Measurements from ENCODE around the gene CLEC5A.
"Not testable (repeated sequence)": the region's sequence is repeated elsewhere in the genome, so short reads cannot be mapped to it uniquely, and the experiment has no call there.

CLEC5A gene

DNA sequence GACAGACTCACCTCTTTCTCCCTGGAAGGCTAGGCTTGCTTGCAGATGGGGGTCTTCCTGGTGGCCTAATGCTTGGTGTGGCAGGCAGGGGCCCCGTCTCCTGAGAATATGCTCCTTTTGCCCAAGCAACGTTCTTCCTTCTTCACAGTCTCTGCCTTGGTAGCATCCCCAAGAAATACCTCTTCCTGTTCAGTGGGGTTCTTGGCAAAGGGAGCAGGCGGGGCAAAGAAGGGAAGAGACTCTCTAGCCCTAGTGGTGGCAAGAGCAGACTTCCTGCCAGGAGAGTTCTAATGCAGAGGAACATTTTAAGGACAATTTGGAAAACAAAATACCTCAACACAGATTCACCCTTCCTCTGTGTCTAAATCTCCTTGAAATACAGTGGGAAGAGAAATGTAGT lies at the start of gene CLEC5A:
Gene CLEC5A, minus strand, starts transcription at position 179 of the 400 bp plus-strand sequence. CDS start 682 bp downstream, outside the sequence.
- in situ Hi-C loops (cut with HindIII; ENCODE audit: low pct_unique_long_range_greater_than_20kb, low sequenced_read_pairs) = no loop called here
- no peak for TF ChIP-seq JUND (IDR thresholded peaks at IDR 0.05; ENCODE audit: low read depth)
- no peak for DNase-seq (ENCODE audit: low read depth in 1 of 2, low spot score in 1 of 2)

DNA sequence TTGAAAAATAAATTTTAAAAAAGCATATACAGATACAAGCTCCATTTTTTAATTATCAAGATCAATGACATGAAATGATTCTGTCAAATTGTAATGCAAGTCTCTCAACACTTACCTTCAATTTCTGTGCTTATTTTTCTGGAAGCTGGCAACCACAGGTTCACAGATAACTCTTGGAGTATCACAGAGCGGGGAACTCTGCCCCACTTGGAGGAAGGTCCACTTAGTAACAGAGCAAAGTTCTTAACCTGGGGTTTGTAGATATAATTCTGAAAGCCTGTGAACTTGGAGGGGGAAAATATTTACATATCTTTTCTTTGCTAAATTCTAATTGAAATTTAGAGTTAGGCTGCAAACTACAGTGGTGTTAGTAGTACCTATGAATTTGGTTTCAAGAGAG lies 46.6 kb upstream of the CLEC5A start:
- TF ChIP-seq JUND (IDR thresholded peaks at IDR 0.05; ENCODE audit: low read depth) = no peak
- no peak for DNase-seq (ENCODE audit: low read depth in 1 of 2, low spot score in 1 of 2)
- in situ Hi-C loops (cut with HindIII; ENCODE audit: low pct_unique_long_range_greater_than_20kb, low sequenced_read_pairs) = no loop called here

DNA sequence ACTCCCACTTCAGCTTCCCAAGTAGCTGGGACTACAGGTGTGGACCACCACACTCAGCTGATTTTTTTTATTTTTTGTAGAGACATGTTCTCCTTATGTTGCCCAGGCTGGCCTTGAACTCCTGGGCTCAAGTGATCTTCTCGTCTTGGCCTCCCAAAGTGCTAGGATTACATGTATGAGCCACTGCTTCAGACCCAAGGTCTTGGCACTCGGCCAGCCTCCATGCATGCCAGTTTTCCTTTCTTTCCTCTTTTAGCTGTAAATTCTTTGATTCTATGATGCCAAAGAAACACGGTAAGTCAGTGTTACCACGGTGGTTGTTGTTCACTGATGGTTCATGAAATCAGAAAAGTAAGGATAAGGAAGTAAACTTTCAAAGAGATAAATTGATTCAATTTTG lies 45.9 kb upstream of the CLEC5A start:
- DNase-seq (ENCODE audit: low read depth in 1 of 2, low spot score in 1 of 2) = no peak
- TF ChIP-seq JUND (IDR thresholded peaks at IDR 0.05; ENCODE audit: low read depth) = no peak
- in situ Hi-C loops (cut with HindIII; ENCODE audit: low pct_unique_long_range_greater_than_20kb, low sequenced_read_pairs) = no loop called here

DNA sequence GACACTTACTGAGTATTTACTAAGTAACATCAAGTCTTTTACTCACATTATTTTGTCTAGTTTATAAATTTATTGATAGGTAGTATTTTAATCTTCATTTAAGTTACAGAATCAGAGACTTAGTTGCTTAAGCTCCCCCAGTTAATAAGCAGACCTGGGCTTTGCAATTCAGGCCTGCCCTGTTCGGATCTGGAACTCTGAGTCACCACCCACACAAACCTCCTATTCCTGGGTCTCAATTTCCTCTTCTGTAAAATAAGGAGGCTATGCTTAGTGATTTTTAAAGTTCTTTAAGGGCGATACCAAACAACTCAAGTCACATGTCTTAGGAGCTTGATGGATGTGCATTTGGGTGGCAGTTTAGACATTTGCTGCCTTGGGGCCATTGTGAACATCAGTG lies 45.4 kb upstream of the CLEC5A start:
- DNase-seq (ENCODE audit: low read depth in 1 of 2, low spot score in 1 of 2) = no peak
- in situ Hi-C loops (cut with HindIII; ENCODE audit: low pct_unique_long_range_greater_than_20kb, low sequenced_read_pairs) = no loop called here
- TF ChIP-seq JUND (IDR thresholded peaks at IDR 0.05; ENCODE audit: low read depth) = no peak

DNA sequence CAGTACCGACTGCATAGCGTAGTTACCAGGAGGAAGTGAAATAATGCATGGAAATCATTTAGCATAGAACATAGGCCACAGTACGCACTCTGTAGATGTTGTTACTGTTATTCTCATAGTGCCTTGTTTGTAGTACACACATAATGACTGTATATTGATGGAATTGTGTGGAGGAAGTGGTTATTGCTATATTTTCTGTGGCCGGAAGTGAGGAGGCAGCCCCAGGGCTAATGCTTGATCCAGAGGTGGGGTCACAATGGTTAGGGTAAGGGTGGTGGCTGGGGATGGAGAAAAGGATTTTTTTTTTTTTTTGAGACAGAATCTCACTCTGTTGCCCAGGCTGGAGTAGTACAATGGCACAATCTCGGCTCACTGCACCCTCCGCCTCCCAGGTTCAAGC lies 44.4 kb upstream of the CLEC5A start:
- in situ Hi-C loops (cut with HindIII; ENCODE audit: low pct_unique_long_range_greater_than_20kb, low sequenced_read_pairs) = no loop called here
- no peak for DNase-seq (ENCODE audit: low read depth in 1 of 2, low spot score in 1 of 2)
- TF ChIP-seq JUND (IDR thresholded peaks at IDR 0.05; ENCODE audit: low read depth) = no peak

DNA sequence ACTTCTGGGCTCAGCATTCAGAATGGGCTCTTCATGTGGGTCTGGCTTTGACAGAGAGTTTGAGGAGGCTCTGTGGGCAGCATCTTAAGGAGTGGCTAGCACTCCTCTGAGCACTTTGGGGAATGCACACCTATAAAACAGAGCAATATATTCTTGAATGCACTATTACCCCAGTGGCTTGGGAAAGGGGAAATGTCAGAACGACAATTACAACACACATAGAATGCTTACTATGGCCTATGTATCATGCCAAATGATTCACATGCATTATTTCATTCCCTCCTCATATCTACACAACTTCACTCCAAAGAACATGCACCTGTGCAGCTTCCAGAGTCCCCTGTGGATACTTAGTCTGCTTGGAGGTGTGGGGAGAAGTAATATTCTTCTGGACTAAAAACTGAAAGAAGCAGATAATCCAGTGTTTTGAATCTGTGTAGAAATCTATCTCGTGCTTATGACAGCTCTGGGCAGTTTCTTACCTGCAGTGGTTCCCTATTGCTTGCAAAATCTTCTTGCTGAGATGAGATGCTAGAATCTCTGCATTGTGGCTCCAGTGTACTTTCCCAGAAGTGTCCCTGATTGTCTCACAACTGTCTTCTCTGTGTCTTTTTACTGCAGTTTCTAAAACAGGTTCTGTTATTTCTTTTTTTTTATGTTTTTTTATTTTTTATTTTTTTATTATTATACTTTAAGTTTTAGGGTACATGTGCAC lies 43.4 kb upstream of the CLEC5A start:
- in situ Hi-C loops (cut with HindIII; ENCODE audit: low pct_unique_long_range_greater_than_20kb, low sequenced_read_pairs) = no loop called here
- no peak for DNase-seq (ENCODE audit: low read depth in 1 of 2, low spot score in 1 of 2)
- TF ChIP-seq JUND (IDR thresholded peaks at IDR 0.05; ENCODE audit: low read depth) = no peak

DNA sequence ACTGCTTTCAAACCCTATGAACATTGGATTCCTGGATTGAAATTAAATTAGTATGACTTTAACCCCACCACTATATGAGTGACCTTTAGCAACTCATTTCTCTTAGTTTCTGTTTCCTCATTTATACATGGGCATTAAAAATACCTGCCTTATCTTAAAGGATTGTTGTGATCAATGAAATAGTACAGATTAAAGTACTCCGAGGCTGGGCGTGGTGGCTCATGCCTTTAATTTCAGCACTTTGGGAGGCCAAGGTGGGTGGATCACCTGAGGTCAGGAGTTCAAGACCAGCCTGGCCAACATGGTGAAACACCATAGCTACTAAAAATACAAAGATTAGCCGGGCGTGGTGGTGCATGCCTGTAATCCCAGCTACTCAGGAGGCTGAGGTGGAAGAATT lies 41.0 kb upstream of the CLEC5A start:
- in situ Hi-C loops (cut with HindIII; ENCODE audit: low pct_unique_long_range_greater_than_20kb, low sequenced_read_pairs); DNase-seq (ENCODE audit: low read depth in 1 of 2, low spot score in 1 of 2): not testable (repeated sequence)

DNA sequence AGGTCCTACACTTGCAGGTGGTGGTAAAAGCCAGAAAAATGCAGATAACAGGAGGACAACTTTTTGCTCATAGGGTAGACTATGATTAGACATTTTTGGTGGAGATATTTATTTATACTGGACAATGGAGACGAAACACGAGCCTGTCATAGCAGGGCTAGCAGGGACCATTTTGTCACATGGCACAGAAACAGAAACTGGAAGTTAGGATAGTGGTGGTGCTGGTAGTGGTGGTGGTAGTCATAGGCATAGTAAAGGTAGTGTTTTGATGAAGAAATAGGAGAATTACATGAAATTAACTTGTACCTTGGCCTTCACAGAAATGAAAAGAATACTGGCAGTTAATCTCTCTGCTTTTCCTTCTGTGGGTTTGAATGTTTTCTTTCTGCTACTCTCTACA lies 40.1 kb upstream of the CLEC5A start:
- in situ Hi-C loops (cut with HindIII; ENCODE audit: low pct_unique_long_range_greater_than_20kb, low sequenced_read_pairs) = no loop called here
- TF ChIP-seq JUND (IDR thresholded peaks at IDR 0.05; ENCODE audit: low read depth) = no peak
- DNase-seq (ENCODE audit: low read depth in 1 of 2, low spot score in 1 of 2) = no peak

DNA sequence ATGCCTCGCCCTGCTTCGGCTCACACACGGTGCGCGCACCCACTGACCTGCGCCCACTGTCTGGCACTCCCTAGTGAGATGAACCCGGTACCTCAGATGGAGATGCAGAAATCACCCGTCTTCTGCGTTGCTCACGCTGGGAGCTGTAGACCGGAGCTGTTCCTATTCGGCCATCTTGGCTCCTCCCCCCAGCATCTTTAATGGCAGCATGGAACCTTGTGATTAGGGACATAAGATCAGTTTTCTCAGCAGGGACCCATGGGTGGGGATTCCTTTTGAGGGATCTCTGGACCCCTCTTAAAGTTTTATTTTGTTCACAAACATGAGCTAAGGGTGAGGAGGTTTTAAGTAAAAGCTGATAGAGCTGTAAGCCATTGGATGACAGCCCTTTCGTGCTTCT lies 39.2 kb upstream of the CLEC5A start:
- in situ Hi-C loops (cut with HindIII; ENCODE audit: low pct_unique_long_range_greater_than_20kb, low sequenced_read_pairs) = not testable (repeated sequence)
- DNase-seq (ENCODE audit: low read depth in 1 of 2, low spot score in 1 of 2) = peak in 1 of 2 experiments; percentile 7

DNA sequence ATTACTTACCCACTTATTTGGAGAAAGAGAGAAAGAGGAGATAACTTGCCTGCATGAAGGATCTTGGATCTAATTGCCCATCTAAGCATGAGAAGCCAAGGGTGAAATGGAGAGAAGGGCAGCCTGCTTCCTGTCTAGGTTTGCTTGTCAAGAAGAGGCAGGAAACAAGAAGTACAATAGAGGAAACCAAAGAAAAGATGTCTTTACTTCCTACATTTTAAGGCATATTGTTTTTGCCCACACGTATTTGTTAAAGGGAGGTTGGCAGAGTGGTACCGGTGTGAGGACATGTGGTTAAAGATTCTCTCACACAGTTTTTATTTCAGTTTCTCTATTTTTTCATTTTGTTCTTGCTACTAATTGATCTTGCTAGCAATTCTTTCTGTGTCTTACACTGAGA lies 32.8 kb upstream of the CLEC5A start:
- no peak for DNase-seq (ENCODE audit: low read depth in 1 of 2, low spot score in 1 of 2)
- TF ChIP-seq JUND (IDR thresholded peaks at IDR 0.05; ENCODE audit: low read depth) = no peak
- in situ Hi-C loops (cut with HindIII; ENCODE audit: low pct_unique_long_range_greater_than_20kb, low sequenced_read_pairs) = no loop called here

DNA sequence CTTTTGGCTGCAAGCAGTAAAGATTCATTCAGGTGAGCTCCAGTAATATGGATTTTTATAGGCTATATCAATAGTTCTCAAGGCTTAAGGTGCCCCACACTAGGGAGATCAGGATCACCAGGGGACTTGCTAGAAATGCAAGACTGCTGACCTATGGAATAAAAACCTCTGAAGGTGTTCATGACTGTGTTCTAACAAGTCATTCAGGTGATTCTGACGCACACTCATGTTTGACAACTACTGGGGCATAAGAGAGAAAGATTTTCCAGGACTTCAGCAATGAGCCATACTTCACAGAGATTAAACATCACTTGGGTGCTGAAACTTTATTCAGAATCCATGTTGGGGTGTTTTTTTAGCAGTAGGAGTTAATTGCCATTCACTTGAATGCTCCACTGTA lies 31.6 kb upstream of the CLEC5A start:
- no peak for TF ChIP-seq JUND (IDR thresholded peaks at IDR 0.05; ENCODE audit: low read depth)
- in situ Hi-C loops (cut with HindIII; ENCODE audit: low pct_unique_long_range_greater_than_20kb, low sequenced_read_pairs) = no loop called here
- DNase-seq (ENCODE audit: low read depth in 1 of 2, low spot score in 1 of 2) = no peak

DNA sequence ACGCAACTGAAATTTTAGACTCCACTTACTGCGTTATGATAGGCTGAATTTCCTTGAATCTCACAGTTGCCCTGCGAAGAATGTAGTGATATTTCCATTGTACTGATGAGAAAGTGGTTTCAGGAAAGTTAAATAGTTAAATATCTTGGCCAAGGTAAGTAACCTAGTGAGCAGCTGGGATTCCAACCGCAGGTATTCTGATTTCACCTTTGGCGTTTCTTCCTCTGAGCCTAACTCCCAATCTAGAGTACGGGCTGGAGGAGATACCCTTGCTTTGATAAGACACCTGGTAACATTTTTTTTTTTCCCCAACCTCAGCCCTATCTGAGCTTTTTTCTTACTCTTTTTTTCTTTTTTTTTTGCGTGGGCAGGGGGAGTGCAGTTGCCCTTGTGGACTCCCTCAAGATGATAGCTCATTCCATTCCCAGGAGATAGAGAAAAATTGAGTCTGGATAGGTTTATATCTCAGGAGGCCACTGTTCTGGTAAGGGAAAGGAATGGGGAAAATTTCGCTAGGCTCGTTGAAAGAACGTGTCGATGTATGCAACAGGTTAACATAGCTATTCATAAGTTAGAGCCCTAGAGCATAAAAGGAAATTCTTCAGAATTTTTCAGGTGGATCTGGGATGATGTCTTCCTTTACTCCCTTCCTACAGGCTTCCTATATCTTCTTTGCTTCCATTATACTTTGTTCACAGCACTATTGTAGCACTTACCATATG lies 29.9 kb upstream of the CLEC5A start:
- DNase-seq (ENCODE audit: low read depth in 1 of 2, low spot score in 1 of 2) = no peak
- in situ Hi-C loops (cut with HindIII; ENCODE audit: low pct_unique_long_range_greater_than_20kb, low sequenced_read_pairs) = no loop called here
- TF ChIP-seq JUND (IDR thresholded peaks at IDR 0.05; ENCODE audit: low read depth) = no peak

DNA sequence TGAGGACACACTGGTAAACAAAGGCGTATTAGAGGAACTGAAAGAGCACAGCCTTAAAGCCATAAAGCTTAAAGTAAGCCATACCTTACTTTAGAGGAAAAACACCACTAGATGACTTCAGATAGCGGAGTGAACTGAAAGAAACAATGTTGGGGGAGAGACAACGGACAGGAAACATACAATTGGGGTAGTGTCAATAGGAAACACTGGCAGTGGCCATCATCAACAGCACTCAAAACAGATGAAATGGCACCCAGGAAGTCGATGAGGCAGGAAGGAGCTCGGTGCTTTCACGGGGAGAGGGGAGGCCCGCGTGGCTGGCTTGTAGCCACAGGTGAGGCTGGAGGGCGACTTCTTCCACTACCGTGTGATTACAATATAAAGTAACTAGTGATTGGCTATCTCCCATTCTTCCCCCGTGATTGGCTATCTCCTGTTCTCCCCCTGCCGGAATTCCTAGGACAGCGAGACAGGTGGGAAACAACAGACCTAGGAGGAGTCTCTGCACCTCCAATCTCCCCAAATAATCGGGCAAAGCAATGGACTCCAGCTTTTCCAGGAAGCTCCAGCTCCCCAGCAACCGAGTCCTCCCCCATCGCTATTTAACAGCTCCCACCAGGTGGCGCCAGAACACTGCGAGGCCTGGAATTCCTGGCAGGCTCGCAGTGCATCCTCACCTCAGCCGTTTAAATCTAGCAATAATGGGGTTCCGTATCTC lies 29.2 kb upstream of the CLEC5A start:
- no peak for TF ChIP-seq JUND (IDR thresholded peaks at IDR 0.05; ENCODE audit: low read depth)
- in situ Hi-C loops (cut with HindIII; ENCODE audit: low pct_unique_long_range_greater_than_20kb, low sequenced_read_pairs) = no loop called here

More for the DNA sequence above, 29.2 kb upstream of the CLEC5A start:
- peak; percentile 44 to 76 for DNase-seq (ENCODE audit: low read depth in 1 of 2, low spot score in 1 of 2)
